Activated T-cell treated with anti-CD3 and anti-CD28 coated beads, Interleukin-2, amount 50 U/mL, for 48 hours (primary cell): ENCODE results near the gene CT45A9.
A peak's percentile ranks its signal among the peaks of the same experiment; 100 is the strongest.
"Not testable (repeated sequence)": the region's sequence is repeated elsewhere in the genome, so short reads cannot be mapped to it uniquely, and the experiment has no call there.

Experiments
- DNase-seq, 2 experiments: peaks; one replicate each; pipeline ENCODE4 v3.0.0-alpha.2; 2020

CT45A9 gene

DNA sequence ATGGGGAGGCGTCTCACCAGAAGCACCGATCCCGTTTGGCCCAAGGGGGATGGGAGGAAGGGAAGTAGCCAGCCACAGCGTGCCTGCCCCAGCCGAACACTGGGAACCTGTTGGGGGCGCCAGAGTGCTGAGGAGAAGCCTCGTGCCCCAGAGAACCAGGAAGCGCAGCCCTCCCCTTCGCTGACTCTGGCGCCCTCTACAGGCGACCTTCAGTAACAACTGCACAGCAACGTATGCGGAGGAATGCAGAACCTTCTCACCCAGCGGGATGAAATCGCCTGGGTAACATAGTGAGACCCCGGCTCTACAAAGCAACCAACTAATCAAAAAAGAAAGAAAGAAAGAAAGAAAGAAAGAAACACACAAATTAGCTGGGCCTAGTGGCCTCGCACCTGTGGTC lies at the start of gene CT45A9:
Gene CT45A9, minus strand, starts transcription at position 101 of the 400 bp plus-strand sequence. CDS start 3,751 bp downstream, outside the sequence.
- DNase-seq = not testable (repeated sequence)

DNA sequence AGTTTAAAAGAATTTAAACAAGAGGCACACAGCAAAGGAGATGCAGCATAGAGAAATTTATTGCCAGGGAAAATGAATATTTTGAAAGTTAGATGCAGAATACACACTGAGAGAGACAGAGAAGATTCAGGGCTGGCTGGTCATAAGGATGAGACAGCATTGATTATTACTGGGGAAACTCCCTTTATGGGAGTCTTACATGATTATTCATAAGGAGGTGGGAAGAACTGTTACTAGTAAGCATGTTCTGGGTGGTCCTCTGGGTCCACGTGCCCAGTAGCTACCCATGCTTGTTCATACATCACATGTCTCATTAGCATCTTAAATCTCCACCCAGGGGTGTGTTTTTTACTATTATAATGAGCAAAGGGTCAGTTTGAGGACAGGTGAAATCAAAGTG lies 48.9 kb upstream of the CT45A9 start:
- DNase-seq = not testable (repeated sequence)

DNA sequence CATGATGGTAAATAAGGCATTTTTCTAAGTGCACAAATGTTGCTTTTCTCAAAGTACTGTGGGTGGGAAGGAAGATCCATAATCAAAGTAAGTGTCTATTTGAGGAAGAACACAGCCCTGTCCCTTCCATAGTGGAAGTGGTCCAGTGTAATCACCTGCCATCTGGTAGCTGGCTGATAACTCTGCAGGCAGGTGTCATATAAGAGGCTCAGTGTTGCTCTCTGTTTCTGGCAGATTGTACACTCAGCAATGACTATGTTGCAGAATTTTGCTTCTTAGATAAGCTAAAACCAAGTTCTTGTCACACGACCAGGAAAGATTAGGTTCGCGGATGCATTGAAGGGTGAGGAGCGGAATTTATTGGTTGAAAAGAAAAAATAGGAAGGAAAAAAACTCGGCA lies 42.8 kb upstream of the CT45A9 start:
- no peak for DNase-seq

DNA sequence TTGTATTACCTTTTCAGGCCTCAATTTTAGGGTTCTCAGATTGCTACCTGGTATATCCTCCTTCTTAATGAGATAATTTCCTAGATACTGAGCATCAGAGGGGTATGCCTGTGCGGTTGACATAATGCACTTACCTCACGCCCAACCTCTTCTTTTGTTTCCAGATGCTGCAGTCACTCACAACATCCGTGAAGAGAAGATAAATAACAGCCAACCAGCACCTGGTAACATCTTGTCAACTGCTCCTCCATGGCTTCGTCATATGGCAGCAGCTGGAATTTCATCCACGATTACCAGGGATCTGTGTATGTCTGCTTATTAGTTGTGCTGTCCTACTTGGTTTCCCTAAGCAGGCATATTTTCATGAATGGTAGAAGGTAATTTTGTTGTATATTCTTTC lies 38.6 kb upstream of the CT45A9 start:
- no peak for DNase-seq

DNA sequence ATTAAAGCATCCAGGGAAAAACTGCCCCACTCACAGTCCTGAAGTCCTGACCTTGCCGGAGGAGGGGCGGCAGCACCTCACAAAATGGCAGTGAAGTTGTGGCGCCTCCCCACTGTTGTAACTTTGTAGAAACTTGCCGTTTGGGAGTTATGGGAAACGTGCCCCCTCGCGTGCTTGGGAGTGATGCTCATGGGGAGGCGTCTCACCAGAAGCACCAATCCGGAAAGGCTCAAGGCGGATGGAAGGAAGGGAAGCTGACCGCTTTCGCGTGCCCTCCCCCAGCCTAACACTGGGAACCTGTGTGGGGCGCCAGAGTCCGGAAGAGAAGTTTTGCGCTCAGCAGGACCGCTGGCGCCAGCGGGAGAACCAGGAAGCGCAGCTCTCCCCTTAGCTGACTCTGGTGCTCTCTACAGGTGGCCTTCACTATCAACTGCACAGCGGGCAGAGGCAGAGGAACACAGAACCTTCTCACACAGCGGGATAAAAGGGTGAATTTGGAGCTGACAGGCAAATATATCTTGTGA lies 21.7 kb upstream of the CT45A9 start, which contains the start of the genes CT45A10 and SAGE1:
Gene CT45A10, minus strand, starts transcription at position 151 of the 524 bp plus-strand sequence. CDS start 8,100 bp downstream, outside the sequence.
Gene SAGE1, plus strand, starts transcription at position 423 of the 524 bp plus-strand sequence. CDS start 2,527 bp downstream, outside the sequence.
- no peak for DNase-seq

DNA sequence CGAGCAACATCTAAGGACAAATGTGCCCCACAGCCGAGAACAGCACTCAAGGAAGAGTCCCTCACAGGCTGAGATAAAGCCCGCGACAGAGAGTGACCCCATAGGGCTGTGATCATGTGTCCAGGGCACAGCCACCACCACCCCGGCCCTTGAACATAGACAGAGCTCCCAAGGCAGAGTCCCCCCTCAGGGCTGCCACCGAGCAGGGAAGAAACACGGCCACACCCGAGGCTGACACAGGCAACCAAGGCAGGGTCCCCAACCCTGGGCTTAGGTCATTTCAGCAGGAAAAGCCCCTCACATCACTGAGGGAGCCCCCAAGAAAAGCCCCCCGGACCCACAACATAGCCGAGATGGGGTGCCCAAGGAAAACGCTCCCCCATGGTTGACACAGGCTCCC lies 21.2 kb upstream of the CT45A9 start:
- DNase-seq = no peak

- no peak for DNase-seq
Observed at GRCh38 chrX:135890087-135890585, 18.5 kb upstream of the CT45A9 start.

DNA sequence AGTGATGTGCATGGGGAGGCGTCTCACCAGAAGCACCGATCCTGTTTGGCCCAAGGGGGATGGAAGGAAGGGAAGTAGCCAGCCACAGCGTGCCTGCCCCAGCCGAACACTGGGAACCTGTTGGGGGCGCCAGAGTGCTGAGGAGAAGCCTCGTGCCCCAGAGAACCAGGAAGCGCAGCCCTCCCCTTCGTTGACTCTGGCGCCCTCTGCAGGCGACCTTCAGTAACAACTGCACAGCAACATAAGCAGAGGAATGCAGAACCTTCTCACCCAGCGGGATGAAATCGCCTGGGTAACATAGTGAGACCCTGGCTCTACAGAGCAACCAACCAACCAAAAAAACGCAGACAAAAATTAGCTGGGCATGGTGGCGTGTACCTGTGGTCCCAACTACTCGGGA lies 17.4 kb upstream of the CT45A9 start:
- DNase-seq = peak; percentile 73

DNA sequence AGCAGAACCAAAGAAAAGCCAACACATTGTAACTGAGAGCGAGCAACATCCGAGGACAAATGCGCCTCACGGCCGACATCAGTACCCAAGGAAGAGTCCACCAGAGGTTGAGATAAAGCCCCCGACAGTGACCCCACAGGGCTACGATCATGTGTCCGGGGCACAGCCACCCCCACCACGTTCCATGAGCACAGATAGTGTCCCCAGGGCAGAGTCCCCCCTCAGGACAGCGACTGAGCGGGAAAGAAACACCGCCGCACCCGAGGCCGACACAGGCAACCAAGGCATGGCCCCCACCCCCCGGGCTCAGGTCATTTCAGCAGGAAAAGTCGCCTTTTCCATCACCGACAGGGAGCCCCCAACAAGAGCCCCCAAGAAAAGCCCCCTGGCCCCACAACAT lies 16.6 kb upstream of the CT45A9 start:
- DNase-seq = not testable (repeated sequence)

- DNase-seq = not testable (repeated sequence)
Observed at GRCh38 chrX:135882741-135883140, 11.1 kb upstream of the CT45A9 start.

- DNase-seq = not testable (repeated sequence)
Observed at GRCh38 chrX:135854438-135854837, 17.2 kb downstream of the CT45A9 start, which contains the start of gene CT45A8. Gene CT45A8 (minus strand): TSS chrX:135854538. CDS start chrX:135850783, 3,755 bp downstream.

DNA sequence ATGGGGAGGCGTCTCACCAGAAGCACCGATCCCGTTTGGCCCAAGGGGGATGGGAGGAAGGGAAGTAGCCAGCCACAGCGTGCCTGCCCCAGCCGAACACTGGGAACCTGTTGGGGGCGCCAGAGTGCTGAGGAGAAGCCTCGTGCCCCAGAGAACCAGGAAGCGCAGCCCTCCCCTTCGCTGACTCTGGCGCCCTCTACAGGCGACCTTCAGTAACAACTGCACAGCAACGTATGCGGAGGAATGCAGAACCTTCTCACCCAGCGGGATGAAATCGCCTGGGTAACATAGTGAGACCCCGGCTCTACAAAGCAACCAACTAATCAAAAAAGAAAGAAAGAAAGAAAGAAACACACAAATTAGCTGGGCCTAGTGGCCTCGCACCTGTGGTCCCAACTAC lies 34.4 kb downstream of the CT45A9 start, which contains the start of gene CT45A7:
Gene CT45A7, minus strand, starts transcription at position 101 of the 400 bp plus-strand sequence. CDS start 3,747 bp downstream, outside the sequence.
- not testable (repeated sequence) for DNase-seq

- not testable (repeated sequence) for DNase-seq
Observed at GRCh38 chrX:135819912-135820311, 51.7 kb downstream of the CT45A9 start, which contains the start of gene CT45A2. Gene CT45A2 (minus strand): TSS chrX:135820012. CDS start chrX:135816265, 3,747 bp downstream.
